Measurements from ENCODE around the gene CSNK1G2. TPM values are rescaled to one million over a fixed set of nuclear protein-coding genes. Genes with fewer than 3 reads are reported as not detected.

Gene CSNK1G2
- total RNA-seq, 4 donors from 2014 or later, result 47.2 to 67.6 (median 60.8) TPM

DNA sequence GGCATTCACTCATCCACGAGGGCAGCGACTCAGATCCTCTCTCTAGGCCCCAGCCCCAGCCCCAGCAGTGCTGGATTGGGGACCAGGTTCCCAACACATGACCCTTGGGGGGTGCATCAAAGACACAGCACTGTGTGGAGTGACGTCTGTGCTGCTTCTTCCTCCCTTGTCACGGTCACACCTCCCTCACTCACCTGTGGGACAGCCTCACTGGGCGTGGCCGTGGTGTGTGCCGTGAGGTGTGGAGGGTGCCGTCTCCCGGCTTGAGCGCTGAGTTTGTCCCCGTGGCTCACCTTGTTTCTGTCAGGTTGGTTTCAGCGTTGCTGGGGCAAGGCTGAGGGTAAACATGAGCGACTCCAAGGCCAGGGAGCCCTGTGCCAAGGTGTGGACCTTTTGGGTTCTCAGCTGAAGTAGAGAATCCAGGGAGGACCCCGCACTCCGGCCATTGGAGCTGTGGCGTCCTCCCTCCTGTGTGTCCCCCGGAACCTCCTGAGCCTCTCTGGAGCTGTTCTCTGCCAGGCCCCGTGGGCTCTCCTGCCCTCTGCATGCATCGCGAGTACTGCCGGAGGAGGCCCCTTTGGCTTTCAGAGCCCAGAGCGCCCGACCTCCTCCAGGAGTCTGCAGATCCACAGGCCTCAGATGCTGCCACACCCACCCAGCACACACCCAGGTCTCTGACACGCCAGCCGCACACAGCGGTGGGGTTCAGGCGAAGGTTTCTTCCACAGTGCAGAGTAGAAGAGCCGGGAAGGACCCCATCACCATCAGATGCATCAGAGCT lies 33.6 kb downstream of the CSNK1G2 start:
- Histone ChIP-seq H3K27ac (no peak overlapping the region), H3K27me3 (no peaks in the 10 kb centered on the region), H3K36me3 (peaks cover 10 to 18% of the 10 kb centered on the region in 2 donors), H3K4me1 (no peaks in the 10 kb centered on the region), H3K4me3 (replicated peaks in 1 of 3) (no peak overlapping the region), H3K9me3 (no peaks in the 10 kb centered on the region)
- intact Hi-C loops (cut with DNase I), result no loop called here
- TF ChIP-seq POLR2A (IDR thresholded peaks at IDR 0.05), result no peak
- TF ChIP-seq, protein P1, sequence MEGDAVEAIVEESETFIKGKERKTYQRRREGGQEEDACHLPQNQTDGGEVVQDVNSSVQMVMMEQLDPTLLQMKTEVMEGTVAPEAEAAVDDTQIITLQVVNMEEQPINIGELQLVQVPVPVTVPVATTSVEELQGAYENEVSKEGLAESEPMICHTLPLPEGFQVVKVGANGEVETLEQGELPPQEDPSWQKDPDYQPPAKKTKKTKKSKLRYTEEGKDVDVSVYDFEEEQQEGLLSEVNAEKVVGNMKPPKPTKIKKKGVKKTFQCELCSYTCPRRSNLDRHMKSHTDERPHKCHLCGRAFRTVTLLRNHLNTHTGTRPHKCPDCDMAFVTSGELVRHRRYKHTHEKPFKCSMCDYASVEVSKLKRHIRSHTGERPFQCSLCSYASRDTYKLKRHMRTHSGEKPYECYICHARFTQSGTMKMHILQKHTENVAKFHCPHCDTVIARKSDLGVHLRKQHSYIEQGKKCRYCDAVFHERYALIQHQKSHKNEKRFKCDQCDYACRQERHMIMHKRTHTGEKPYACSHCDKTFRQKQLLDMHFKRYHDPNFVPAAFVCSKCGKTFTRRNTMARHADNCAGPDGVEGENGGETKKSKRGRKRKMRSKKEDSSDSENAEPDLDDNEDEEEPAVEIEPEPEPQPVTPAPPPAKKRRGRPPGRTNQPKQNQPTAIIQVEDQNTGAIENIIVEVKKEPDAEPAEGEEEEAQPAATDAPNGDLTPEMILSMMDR (IDR thresholded peaks at IDR 0.05), result no peak
- DNase-seq, result no peak
- WGBS, 2 donors, result 91 to 92% methylated on average over 9 to 20 of the region's 28 CpGs

DNA sequence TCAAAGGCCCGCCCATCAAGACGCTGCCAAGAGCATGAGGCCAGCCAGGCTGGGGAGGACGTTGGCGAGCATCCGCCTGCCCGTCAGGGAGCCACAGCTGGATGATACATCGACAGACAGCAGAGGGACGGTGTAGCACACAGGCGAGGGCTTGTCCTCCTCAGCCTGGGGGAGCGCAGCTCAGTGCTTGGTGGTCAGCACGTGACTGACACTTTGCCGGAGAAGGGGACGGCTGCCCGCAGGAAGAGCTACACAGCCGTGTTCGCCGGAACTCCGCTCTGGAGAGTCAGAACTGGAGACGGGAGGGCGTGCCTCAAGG lies 34.1 kb downstream of the CSNK1G2 start:
- no peak overlapping the region for H3K27ac ChIP-seq
- no peaks in the 10 kb centered on the region for H3K27me3 ChIP-seq
- no peaks in the 10 kb centered on the region for H3K9me3 ChIP-seq
- DNase-seq, result no peak
- peaks cover 16 to 20% of the 10 kb centered on the region in 2 donors for H3K36me3 ChIP-seq
- intact Hi-C loops (cut with DNase I), result no loop called here
- TF ChIP-seq, protein P1 (IDR thresholded peaks at IDR 0.05), result no peak
- TF ChIP-seq POLR2A (IDR thresholded peaks at IDR 0.05), result no peak
- WGBS, 2 donors, result 88 to 91% methylated on average over 19 to 20 of the region's 20 CpGs
- H3K4me3 ChIP-seq (replicated peaks in 1 of 3), result no peak overlapping the region
- H3K4me1 ChIP-seq, result no peaks in the 10 kb centered on the region

DNA sequence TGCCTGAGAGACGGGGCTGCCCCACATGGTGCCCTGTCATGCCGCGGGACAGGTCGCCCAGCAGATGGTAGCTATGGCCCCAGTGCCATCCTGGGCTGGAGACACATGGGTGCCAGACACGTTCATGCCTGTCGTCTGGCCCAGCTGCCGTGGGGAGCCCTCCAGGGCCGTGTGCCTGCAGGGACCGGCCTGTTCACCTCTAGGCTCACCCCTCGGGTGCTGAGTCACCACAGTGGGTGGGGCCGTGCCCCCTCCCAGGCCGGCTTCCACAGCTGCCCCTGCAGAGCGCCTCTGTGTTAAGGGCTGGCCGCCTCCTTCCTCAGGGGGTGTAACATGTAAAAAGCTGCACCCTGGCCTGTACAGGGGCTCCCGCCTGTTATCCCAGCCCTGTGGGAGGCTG lies 36.1 kb downstream of the CSNK1G2 start:
- Histone ChIP-seq H3K36me3 (peaks cover 32 to 39% of the 10 kb centered on the region in 2 donors), H3K4me3 (replicated peaks in 1 of 3) (no peak overlapping the region), H3K4me1 (no peaks in the 10 kb centered on the region), H3K27ac (no peak overlapping the region), H3K9me3 (no peaks in the 10 kb centered on the region), H3K27me3 (no peaks in the 10 kb centered on the region)
- WGBS, 2 donors, result 88 to 96% methylated on average over 1 to 7 of the region's 15 CpGs
- no peak for DNase-seq
- intact Hi-C loops (cut with DNase I), result no loop called here
- TF ChIP-seq POLR2A (IDR thresholded peaks at IDR 0.05), result no peak
- TF ChIP-seq, protein P1 (IDR thresholded peaks at IDR 0.05), result no peak

DNA sequence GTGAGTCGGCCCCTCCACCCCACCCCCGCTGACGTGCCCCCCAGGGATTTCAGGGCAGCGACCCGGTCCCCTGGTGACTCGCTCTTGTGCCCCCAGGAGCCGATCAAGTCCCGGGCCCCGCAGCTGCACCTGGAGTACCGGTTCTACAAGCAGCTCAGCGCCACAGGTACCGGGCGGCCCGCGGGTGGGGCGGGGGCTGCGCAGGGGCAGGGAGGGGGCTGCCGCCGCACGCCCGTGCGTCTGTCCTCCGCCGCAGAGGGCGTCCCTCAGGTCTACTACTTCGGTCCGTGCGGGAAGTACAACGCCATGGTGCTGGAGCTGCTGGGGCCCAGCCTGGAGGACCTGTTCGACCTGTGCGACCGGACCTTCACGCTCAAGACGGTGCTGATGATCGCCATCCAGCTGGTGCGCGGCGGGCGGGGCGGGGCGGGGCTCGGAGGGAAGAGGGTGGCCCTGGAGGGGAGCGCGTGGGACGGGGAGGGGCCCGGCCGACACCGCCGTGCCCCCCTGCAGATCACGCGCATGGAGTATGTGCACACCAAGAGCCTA lies 37.4 kb downstream of the CSNK1G2 start:
- Histone ChIP-seq H3K36me3 (peaks cover 32 to 39% of the 10 kb centered on the region in 2 donors), H3K27ac (no peak overlapping the region), H3K9me3 (no peaks in the 10 kb centered on the region), H3K4me3 (replicated peaks in 1 of 3) (no peak overlapping the region), H3K27me3 (no peaks in the 10 kb centered on the region), H3K4me1 (no peaks in the 10 kb centered on the region)
- no peak for TF ChIP-seq POLR2A (IDR thresholded peaks at IDR 0.05)
- TF ChIP-seq, protein P1 (IDR thresholded peaks at IDR 0.05), result no peak
- 98 to 99% methylated on average over 23 to 29 of the region's 51 CpGs for WGBS, 2 donors
- no peak for DNase-seq
- intact Hi-C loops (cut with DNase I), result no loop called here

DNA sequence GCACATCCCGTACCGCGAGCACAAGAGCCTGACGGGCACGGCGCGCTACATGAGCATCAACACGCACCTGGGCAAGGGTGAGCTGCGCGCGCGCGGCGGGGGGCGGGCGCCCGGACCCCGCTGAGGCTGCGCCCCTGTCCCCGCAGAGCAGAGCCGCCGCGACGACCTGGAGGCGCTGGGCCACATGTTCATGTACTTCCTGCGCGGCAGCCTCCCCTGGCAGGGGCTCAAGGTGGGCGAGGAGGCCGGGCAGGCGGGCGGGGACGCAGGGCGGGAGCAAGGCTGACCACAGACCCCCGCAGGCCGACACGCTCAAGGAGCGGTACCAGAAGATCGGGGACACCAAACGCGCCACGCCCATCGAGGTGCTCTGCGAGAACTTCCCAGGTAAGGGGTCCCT lies 38.0 kb downstream of the CSNK1G2 start:
- Histone ChIP-seq H3K9me3 (no peaks in the 10 kb centered on the region), H3K27me3 (no peaks in the 10 kb centered on the region), H3K36me3 (peaks cover 32 to 39% of the 10 kb centered on the region in 2 donors), H3K4me3 (replicated peaks in 1 of 3) (no peak overlapping the region), H3K4me1 (no peaks in the 10 kb centered on the region), H3K27ac (no peak overlapping the region)
- WGBS, 2 donors, result 96 to 98% methylated on average over 18 to 28 of the region's 43 CpGs
- TF ChIP-seq, protein P1 (IDR thresholded peaks at IDR 0.05), result no peak
- no peak for TF ChIP-seq POLR2A (IDR thresholded peaks at IDR 0.05)
- intact Hi-C loops (cut with DNase I), result no loop called here
- no peak for DNase-seq

Data from thyroid gland (tissue), 4 donors.